H1 (cell line): ENCODE data around the gene SYN1. TPM values are rescaled to one million over a fixed set of nuclear protein-coding genes. Genes with fewer than 3 reads are reported as not detected.

Experiments used
- RXRA ChIP-seq: IDR thresholded peaks from 2 replicates; pipeline ENCODE4 v1.6.1; 2011; ENCODE audit warnings: low read depth, mild to moderate bottlenecking, low read length, moderate library complexity; ENCODE audit not compliant: insufficient read depth
- polyA plus RNA-seq, 7 experiments: library from polyadenylated mRNA; depleted of rRNA in 3 of 7; stranded (reverse) in 5 of 7; unstranded in 2 of 7; fragments of >200 nt in 5 of 7; fragments of 200-250 nt in 2 of 7; gene quantifications; 1 replicate in 5 of 7; 2 replicates in 1 of 7; 4 replicates in 1 of 7; pipeline versions ENCODE4 v1.2.1 to v1.2.3, GENCODE V29; 2011 to 2013; ENCODE audit warnings: missing spikeins in 2 of 7, mixed read lengths in 2 of 7
- total RNA-seq: library from RNA; stranded (reverse); fragmentation: NEBNext Ultra II Directional; extraction: Animal tissue kit (Norgen Biotek cat#: 25700); gene quantifications from 2 replicates; pipeline ENCODE4 v1.2.1, GENCODE V29; 2021

SYN1 gene
- total and polyA plus RNA-seq, 2 of the 8 experiments (the other 6 are each of a cell fraction or from before 2014, with no cell fraction given) = 2.1 to 14.1 TPM

DNA sequence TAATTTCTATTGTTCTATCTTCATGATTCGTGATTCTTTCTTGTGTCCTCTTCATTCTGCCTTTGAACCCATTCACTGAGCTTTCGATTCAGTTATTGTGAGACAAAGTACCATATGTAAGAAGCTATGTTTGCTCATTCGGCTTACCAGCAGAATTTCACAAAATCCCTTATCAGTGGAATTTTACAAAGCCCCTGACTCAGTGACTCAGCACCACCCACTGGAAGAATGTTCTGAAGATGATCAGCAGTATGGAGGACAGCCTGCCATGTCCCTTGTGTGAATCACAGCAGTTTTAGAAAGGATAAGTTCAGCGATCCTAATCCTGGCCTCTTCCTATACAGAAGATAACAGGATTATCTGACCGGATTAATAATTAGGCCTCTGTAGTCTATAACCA lies 45.1 kb upstream of the SYN1 start (continued):
- TF ChIP-seq RXRA = no peak
